ENCODE measurements around the gene WDFY4.

The WDFY4 gene

DNA sequence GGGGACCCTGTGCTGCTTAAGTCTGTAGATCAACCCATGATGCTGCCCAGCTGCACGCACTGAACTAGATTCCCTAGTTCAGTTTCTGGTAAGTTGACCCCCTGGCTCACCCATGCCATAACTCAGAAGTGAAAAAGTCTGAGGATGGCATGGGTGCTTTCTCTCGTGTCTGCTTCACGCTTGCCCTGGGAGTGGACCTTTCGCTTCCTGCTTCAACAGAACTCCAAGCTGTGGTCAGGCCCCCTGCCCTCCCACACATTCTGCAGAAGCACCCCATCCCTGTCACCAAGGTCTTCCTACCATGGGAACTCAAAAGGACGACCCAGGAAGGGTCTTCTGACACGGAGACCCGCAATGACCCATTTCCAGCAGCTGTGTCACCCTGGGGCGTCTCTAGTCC is 215.1 kb downstream of the WDFY4 start:
- DNase-seq: no peak

DNA sequence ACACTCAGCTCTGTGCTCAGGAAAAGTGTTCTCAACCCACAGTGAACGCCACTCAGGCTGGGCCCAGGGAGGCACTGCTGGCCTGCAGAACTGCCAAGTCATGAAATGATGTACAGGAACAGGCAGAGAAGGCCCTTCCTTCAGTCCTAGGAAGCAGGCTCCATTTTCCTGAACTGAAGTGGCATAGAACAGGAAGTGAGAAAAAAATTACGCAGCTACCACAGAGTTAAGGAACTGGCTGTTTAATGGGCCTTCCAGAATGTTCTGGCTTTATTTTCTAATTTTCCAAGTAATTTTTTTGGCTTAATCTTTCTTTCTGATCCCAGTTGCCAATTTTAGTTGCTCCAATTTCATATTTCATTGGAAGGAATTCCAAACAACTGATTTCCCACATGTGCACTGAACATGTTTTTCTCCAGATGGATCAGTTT is 215.7 kb downstream of the WDFY4 start:
- DNase-seq: no peak

DNA sequence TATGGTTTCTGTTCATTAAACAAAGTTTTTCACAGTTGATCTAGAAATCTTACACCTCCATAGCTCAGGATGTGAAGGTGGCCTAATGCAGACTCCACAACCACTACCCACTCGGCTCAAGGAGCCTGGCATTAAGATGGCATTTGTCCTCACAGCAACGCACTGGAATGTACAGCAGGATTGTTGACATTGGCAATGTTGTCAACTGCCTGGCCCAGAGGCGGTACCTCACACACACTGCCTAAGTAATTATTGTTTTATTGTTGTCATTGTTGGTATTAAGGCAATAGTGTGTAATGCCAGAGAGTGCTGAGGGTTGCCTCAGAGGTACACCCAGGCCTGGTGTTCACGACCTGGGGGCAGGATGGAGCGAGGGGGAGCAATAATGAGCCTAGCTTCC is 216.6 kb downstream of the WDFY4 start:
- DNase-seq: no peak

DNA sequence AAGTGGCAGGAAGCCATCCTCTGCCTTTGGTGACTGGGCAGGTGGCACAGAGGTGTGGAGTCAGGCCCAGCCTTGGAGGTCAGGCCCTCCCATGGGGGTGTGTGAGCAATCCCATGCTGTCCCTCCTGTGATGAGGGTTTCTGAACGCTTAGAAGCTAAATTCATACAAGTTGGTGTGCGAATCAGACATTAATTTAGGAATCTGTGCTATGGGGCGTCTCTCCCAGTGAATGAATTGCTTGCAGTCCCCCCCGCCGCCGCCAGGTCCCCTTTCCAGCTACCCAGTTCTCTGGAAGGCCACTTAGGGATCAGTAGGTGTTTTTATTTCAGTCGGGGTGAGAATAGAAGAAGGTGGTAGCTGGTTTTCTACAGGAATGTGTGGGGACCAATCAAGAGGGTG is 217.4 kb downstream of the WDFY4 start:
- DNase-seq: no peak

DNA sequence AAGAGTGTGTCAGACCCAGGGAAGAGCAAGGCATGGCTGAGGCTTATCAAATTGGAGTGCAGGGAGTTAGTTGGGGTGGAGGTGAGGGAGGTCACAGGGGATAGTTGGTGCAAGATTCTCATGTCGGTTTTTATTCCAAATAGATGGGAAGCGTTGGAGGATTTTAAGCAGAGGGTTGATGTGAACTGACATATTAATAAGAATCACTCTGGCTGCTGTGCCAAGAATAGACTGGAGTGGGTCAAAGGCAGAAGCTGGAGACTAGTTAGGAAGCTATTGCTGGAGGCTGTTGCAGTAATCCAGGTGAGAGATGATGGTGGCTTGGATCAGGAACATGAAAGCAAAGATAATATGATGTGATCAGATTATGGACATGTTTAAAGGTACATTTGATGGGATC is 218.5 kb downstream of the WDFY4 start:
- DNase-seq: no peak

DNA sequence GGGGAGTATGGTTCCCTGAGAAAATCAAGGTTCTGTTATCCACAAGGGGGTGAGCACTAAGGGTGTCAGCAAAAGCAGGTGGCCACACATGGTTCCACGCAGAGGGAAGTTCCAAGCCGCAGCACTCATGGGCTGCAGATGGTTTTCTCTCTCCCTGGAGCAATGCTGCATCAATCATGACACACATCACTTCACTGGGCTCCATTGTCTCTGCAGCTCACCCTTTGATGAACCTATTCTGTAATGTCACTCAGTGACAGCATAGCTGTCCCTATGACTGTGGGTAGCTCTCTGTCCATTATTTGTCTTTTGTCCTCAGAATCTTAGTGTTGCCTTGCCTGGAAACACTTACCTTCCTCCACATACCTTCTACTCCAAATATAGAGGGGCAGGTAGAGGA is 220.2 kb downstream of the WDFY4 start:
- DNase-seq: no peak

DNA sequence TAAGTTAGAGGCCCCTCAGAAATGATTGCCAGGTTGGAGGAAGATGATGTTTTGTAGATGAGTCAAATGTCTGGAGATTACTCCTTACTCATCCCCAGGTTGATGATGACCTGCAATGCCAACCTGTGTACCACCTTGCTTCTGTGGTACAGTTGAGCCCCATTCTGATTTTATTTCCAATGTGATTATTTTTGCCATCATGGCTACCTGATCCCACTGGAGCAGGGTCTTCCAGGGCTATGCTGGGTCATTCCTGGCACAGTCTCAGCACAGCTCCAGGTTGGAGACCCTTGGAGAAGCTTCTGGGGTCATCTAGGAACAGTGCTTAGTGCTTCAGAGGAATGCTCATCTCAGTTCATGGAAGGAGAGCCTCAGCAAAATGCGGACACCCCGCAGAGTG is 220.6 kb downstream of the WDFY4 start:
- no peak for DNase-seq

DNA sequence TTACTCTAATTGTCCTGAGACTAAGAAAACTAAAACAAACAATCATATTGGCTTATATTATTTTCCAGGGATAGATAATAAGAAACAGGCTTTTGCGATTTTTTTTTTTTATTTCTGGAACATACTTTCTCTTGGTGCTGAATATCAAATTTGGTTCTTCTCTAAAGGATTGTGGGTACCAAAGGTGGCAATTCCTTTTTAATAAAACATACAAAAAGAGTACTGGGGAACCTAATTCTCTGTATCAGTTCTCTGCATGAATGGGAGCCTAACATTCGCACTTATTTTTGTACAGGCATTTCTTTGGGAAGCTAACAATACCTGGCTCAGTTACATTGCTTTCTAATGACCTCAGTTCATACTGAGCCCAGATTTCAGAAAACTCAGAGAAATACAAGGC is 222.2 kb downstream of the WDFY4 start:
- no peak for DNase-seq

DNA sequence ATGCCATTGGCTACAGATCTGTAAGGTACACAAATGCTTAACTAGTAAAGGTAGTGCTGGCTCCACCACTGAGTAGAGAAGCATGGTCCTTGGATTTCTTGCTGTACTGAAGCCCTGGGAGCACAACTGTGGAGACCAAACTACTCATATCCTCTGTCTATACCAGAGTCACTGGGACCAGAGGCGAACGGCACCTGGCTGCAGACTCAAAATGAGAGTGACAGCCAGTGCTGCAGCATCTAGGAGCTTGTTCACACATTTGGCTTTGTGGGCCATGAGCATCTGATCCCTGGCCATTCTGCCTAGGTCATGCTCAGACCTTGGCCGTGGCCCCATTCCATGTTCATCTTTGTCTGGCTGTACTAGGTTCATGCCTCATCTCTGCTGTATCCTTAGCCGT is 223.1 kb downstream of the WDFY4 start:
- DNase-seq: no peak

DNA sequence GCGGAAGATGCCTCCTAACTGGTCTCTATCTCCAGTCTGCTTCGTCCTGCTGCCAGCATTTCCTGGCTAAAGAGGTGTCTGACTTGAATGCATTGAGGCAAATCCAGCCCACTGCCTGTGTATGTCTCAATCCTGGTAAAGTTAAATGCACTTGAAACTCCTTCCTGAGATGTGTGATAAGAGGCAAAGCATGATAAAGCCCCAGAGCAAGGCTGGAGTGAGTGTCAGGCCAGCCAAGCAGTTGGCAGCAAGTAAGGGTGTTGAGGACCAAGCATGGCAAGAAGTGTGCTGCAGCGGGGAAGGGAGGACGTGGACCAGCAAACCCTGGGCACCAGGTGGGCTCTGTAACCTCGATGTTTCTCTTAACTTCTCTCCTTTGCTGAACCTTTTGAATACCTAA is 225.9 kb downstream of the WDFY4 start:
- DNase-seq: no peak

DNA sequence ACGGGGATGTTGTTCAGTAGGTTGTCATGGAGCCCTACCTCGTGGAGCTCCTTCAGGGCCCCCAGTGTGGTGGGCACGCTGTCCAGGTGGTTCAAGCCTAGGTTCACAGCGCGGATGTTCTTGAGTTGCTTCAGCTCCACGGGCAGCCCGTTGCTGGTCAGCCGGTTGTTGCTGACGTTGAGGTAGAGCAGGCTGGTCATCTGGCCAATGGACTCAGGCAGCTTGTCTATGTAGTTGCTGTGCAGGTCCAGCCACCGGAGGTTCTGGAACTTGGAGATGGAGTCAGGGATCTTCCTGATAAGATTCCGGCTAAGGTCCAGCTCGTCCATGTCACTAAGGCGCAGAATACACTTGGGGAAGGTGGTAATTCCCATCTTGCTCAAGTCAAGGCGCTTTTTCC is 229.0 kb downstream of the WDFY4 start:
- DNase-seq: no peak

DNA sequence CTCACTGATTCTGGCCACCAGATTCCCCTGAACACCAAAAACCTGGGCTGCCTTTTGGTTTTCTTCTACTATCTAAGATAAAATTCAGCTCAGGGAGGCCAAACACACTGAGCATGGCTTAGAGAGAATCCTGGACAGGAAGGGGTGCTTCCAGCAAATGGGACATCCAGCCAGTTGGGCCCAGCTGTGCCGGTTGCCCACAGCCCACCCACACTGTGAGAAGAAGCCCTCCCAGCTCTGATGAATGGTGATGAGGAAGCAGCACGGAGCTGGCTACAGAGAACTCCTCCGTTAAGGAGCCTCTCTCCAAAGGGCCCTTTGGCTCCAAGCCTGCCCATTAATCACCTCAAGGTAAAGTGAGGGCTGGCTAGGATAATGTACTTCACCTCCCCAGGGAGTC is 239.1 kb downstream of the WDFY4 start:
- DNase-seq: no peak

DNA sequence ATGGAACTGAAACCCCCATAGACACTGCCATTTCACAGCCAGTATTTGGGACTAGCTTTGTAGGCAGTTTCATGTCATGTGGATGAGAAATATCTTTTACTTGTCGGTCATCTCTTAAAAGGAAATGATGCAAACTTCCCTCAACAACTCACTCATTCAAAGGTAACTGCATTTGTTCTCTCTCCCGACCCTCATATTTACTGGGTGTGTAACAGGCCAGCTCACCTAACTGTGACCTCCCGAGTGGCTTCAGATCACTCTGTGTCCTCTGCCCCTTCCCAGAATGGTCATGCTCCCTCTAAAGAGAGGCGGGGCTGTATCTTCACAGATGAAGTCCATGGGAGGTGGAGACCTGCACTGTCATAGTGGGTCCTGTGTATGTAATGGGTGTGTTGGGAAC is 240.3 kb downstream of the WDFY4 start:
- no peak for DNase-seq

DNA sequence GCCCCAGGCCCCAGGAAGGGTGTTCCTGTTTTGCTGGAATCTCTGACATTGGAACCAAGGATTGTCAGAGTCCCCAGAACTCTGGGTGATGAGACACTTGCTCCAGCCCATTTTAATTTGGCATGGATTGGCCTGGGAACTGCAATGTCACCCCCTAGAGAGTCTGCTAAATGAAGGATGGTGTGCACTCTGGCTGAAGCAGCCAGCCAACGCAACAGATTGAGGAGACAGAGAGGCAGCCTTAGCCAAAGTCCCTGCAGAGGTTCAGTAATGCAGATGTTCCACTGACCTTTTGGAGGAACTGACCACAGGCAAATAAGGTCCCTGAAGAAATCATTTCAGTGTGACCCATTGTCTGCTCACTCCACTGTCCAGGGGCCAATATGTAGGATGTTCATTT is 241.6 kb downstream of the WDFY4 start:
- DNase-seq: no peak

DNA sequence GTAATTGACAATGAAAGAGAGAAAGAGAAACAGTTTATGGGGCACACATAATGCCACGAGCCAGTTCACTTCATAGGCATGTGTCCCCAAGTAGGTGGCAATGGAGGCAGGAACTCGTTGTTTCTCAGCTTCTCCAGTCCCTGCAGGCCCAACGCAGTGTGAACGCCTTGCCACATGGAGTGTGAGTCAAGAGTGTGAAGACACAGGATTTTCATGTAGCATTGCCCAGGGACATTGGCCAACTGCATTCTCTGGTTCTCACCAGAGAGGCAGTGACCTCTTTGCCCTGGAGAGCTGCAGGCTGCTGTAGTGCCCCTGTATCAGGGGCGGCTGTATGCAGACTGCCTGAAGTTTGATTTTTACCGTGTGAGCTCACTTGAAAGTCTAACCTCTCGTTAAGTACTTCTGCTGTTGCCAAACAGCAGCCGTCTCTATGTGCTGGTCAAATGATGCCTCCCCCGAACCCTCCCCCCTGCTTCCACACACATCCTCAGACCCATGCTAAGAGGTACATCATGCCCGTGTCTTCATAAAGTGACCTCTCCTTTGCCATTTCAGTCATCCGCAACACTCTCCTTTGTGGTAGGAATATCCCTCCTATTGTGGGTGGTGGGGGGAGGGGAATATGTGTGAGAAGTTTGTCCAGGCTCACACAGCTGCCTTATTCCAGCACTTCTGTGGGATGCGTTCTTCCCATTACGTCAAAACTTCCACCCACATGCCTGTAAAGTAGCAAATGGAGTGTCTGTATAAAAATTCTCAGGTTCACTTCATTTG is 242.3 kb downstream of the WDFY4 start:
- no peak for DNase-seq

DNA sequence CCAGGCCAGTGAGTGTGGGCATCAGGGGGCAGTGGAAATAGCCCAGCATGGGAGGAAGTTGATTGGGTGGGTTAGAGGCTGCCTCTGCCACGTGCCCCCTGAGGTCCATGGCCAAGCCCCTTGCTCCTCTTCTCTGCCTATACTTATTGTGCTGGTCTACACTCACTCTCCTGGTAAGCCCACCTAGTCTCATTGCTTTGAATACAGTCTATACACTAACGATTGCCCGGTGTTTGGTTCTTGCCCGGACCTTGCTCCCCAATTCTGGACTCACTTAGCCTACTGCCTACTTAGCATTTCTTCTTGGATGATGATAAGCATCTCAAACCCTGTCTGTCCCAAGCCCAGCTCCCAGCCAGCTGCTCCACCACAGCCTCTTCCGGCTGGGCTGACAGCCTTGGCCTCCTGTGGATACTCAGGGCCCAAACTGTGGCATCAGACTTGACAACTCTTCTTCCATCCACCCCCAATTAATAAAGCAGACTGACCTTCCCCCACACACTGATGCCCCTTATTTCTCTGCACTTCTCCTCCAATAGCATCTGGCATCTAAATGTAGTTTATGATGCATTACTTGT is 244.8 kb downstream of the WDFY4 start:
- DNase-seq: no peak

DNA sequence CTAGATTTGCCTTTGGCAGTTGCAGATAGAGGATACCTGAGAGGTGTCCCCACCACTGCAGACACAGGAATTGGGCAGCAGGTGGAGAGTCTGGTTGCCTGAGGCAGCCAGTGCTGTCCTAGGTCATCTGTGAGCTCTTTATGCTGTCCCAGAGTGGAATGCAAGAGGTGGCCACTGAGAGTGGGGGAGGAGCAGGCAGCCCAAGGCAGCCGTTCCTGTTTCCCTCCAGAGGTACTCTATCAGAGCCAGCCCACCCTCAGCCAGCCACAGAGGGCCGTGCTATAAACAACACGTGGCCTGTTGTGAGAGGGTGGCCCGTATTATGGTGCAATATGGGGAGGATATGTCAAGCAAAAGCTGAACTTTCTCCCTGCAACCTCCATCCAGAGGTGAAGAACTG is 246.5 kb downstream of the WDFY4 start:
- no peak for DNase-seq

DNA sequence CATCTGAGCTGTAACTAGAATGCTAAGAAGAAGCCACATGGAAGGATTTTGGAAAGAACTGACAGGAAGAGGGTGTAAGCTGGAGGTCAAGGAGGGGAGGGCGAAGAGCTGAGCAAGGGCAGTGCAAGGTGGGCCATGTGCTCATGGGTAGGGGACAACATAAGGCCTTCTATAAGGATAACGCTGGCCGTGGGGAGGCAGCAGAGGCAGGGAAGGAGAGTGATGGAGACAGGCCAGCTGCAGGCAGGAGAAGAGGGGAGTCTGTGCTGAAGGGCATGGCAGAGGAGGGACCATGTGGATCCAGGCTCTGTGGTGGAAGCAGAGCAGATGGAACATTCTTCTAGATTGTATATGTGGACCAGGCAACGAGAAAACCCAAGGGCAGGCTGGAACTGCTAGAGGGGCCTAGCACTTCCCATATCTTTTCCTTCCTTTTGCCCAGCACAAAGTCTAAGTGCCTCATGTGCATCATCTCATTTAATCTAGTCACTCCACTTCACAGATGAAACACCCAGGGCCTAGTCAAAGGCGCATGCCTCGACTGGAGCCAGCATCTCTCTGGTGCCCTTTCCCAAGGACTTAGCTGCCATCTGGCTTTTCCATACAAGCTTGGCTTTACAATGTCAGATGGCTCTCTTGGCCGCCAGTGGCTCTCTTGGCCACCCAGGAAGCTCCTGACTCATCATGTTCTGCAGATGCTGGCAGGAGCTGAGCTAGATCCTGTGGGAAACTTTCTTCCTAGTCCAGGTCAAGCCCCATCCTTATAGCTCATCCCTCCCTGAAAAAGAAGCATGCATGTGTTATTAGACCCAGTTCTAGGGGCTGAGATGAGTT is 248.4 kb downstream of the WDFY4 start:
- DNase-seq: no peak

DNA sequence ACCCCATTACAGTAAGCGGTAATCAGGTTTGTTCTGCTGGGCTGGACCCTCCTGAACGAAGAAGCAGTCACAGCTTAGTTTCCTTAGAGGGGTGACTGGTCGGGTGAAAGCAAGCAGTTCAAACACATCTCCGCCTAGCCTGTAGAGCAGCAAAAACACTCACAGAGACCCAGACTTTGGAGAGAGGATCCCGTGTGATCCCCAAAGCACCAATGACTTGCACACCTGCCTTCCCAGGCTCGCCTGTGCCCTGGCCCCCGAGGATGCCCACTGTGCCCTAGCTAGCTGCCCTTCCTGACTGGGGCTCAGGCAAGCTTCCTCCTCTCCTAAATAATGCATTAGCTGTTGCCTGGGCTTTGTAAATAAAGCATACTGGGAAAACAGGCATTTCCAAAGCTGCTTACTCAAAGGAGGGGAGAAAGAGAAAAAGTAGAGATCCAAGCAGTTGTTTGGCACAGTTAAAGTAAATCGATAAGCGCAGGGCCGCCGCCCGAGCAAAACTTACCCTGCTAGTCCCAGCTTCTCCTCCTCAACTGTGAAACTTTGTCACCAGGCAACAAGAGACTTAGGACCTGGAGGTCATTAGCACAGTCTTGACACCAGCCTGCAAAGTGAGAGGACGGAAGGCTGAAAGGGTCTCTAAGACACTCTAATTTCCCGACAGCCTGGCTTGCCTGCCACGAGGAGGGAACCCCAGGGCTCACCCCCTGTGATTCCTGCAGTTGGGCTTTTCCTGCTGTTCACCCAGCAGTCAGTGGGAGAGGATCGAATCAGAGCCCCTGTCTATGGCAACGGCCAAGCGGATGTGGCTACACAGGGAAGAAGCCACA is 250.2 kb downstream of the WDFY4 start:
- DNase-seq: no peak

DNA sequence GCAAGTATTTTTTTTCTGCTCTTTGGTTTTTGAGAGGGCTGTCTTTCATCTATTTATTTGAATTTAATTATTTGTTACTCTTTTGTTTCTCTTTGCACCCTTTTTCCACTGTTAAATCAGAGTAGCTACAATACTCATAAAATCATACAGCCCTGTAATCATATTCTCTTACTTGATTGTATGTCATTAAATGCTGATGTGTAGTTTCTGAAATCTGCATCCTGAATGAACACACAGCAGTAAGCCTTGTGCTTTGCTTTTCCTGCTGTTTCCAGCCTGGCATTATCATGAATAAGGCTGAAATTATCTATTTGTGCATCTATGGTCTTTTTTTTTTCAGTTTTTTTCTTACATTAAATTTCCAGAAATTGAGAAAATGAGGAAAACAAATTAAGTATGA is 250.9 kb downstream of the WDFY4 start:
- DNase-seq: no peak

DNA sequence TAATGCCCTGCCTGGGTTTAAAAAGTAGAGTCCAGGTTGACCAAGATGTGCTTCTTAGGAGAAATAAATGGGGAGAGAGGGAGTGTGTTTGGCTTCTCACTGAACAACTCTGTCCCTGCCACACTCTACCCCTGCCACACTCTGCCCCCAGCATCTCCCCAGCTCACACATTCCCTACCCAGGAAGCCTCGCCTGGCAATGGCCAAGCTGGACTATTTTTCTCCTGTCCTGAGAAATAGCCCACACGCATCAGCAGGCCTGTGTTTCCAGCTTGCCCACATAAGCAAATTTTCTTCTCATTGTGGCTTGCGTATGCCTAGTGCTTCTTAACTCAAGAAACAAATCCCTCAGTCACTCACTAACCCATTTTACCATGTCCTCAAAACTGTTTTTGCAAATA is 253.1 kb downstream of the WDFY4 start:
- no peak for DNase-seq

DNA sequence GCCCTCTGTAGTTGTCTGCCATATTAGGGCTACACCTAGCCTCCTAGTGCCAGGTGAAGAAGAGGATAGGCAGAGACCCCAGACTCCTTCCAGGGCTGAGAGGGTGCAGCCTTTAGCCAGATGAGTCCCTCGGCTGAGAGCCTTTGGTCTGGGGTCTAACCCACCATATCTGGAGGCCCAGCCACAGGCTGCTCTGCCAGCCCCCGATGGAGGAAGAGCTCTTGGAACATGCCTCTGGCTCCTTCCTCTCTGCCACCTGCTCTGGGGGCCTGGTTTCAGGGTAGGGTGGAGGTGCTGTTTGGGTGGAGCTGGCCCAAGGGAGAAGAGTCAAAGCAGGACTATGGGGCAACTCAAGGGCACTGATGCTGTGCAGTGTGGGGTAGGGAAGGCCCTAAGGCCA is 253.6 kb downstream of the WDFY4 start:
- DNase-seq: no peak
